BLaER1 treated with 17β-estradiol and CSF1 and Interleukin-3, amounts not matched to agents 10 nM and 100 nM (cell line): ENCODE results near the gene ARHGAP40.

ENCODE experiments used
- H3K27ac ChIP-seq, 11 experiments: shearing (Covaris generic); formaldehyde crosslinking; 2 replicates each; pipeline ENCODE4 v1.8.1; 2022
- H3K27me3 ChIP-seq, 11 experiments: shearing (Covaris generic); formaldehyde crosslinking; 2 replicates each; pipeline ENCODE4 v1.8.1; 2022
- H3K36me3 ChIP-seq, 11 experiments: shearing (Covaris generic); formaldehyde crosslinking; 2 replicates each; pipeline ENCODE4 v1.8.1; 2022
- H3K4me1 ChIP-seq, 10 experiments: shearing (Covaris generic); formaldehyde crosslinking; 2 replicates each; pipeline ENCODE4 v1.8.1; 2022
- H3K4me2 ChIP-seq, 11 experiments: shearing (Covaris generic); formaldehyde crosslinking; 2 replicates each; pipeline ENCODE4 v1.8.1; 2022
- H3K4me3 ChIP-seq, 10 experiments: shearing (Covaris generic); formaldehyde crosslinking; 2 replicates each; pipeline ENCODE4 v1.8.1; 2022
- H3K9ac ChIP-seq, 11 experiments: shearing (Covaris generic); formaldehyde crosslinking; 2 replicates each; pipeline ENCODE4 v1.8.1; 2022
- H3K9me3 ChIP-seq, 11 experiments: shearing (Covaris generic); formaldehyde crosslinking; replicated peaks in 1 of 11; 2 replicates each; pipeline ENCODE4 v1.8.1; 2022
- H4K20me1 ChIP-seq, 11 experiments: shearing (Covaris generic); formaldehyde crosslinking; 2 replicates each; pipeline ENCODE4 v1.8.1; 2022
- Cebpa-rat ChIP-seq, 11 experiments: shearing (Covaris generic); IDR thresholded peaks; 2 replicates each; pipeline ENCODE4 v1.8.1; 2022

ARHGAP40 gene

DNA sequence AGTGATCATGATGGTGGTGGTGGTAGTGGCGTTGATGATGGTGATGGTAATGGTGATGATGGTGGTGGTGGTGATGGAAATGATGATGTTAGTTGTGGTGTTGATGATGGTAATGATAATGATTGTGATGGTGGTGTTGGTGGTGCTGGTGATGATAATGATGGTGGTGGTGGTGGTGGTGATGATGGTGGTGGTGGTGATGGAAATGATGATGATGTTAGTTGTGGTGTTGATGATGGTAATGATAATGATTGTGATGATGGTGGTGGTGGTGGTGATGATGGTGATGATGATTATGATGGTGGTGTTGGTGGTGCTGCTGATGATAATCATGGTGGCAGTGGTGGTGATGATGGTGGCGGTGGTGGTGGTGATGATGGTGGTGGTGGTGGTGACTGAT lies 51.4 kb downstream of the ARHGAP40 start:
- no peak overlapping the region for H3K27ac ChIP-seq
- H3K27me3 ChIP-seq: no peaks in the 10 kb centered on the region
- no peaks in the 10 kb centered on the region for H3K36me3 ChIP-seq
- TF ChIP-seq Cebpa-rat (IDR thresholded peaks at IDR 0.05): no peak
- H3K4me2 ChIP-seq: no peak overlapping the region
- H4K20me1 ChIP-seq: peaks cover 0 to 11% (median 0%) of the 10 kb centered on the region in 11 experiments; a peak in 1 of 22 replicates
- H3K9me3 ChIP-seq: no peaks in the 10 kb centered on the region
- no peak overlapping the region for H3K9ac ChIP-seq
- H3K4me3 ChIP-seq: no peak overlapping the region
- H3K4me1 ChIP-seq: peaks cover 0 to 7% (median 0%) of the 10 kb centered on the region in 10 experiments; a peak in 3 of 20 replicates

DNA sequence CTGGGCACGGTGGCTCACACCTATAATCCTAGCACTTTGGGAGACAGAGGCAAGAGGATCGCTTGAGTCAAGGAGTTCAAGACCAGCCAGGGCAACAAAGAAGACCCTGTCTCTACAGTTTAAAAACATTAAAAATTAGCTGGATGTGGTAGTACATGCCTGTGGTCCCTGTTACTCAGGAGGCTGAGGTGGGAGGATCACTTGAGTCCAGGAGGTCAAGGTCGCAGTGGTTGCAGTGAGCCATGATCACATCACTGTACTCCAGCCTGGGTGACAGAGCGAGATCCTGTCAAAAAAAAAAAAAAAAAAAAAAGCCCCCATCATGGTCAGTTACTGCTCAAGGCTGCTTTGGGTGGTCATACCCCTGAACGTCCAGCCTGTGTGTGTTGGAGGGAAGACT lies 55.8 kb downstream of the ARHGAP40 start:
- Histone ChIP-seq H3K4me1 (peaks cover 0 to 5% (median 0%) of the 10 kb centered on the region in 10 experiments; a peak in 1 of 20 replicates), H3K9me3 (no peaks in the 10 kb centered on the region), H3K27ac (no peak overlapping the region), H4K20me1 (no peaks in the 10 kb centered on the region; a peak in 1 of 22 replicates), H3K4me2 (no peak overlapping the region), H3K27me3 (no peaks in the 10 kb centered on the region), H3K4me3 (no peak overlapping the region), H3K36me3 (no peaks in the 10 kb centered on the region), H3K9ac (no peak overlapping the region)
- TF ChIP-seq Cebpa-rat (IDR thresholded peaks at IDR 0.05): no peak

DNA sequence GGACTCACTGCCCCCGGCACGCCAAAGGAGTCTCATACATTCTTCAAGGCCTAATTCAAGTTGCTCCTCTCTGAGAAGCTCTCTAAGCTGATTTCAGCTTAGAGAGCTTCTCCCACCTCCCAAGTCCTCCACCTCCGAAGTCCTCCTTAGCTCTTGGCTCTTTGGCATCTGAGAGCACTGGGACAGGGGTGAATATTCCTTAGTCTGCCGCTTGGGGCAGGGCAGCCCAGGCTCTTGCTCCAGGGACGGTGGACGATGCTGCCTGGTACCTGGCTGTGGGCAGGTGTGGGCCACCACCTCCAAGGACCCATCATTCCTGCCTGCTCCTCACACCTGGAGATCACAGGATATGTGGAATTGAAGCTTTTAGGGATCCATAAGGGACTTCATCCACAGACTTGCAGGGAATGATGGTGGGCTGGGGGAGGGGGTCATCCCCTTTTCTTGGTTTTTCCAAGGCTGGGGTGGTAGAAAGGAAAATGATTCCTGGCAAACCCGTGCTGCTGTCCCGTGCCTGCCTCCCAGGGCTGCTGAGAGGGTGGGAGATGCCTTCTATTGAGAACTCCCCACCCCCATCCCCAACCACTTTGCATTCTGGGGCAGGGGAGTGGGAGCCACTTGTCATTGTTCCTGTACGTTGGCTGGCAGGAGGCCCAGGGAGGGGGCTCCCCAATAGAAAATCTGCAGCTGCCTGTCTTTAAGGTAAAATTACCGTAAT lies 57.4 kb downstream of the ARHGAP40 start:
- H3K4me3 ChIP-seq: no peak overlapping the region
- H3K27me3 ChIP-seq: no peaks in the 10 kb centered on the region

DNA sequence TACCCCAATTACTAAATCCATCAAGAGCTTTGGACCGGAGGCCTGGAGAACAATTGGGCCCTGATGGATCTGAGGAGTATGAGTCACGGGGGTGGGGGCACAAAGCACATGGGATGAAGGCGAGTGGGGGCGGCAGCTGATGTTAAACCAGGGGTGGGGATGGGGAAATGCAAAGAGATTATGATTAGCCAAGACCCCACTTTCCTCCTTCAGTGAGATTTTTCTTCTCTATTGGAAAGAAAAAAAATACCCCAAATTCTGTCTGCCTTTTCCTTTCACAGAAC lies 57.9 kb downstream of the ARHGAP40 start:
- no peak for TF ChIP-seq Cebpa-rat (IDR thresholded peaks at IDR 0.05)
- H3K9ac ChIP-seq: no peak overlapping the region
- no peak overlapping the region for H3K27ac ChIP-seq

More for the DNA sequence above, 57.4 kb downstream of the ARHGAP40 start:
- Histone ChIP-seq H4K20me1 (no peaks in the 10 kb centered on the region; a peak in 1 of 22 replicates), H3K9ac (no peak overlapping the region), H3K27ac (no peak overlapping the region), H3K4me2 (no peak overlapping the region), H3K36me3 (no peaks in the 10 kb centered on the region), H3K4me1 (peaks cover 0 to 5% (median 0%) of the 10 kb centered on the region in 10 experiments; a peak in 1 of 20 replicates), H3K9me3 (no peaks in the 10 kb centered on the region)
- TF ChIP-seq Cebpa-rat (IDR thresholded peaks at IDR 0.05): no peak

DNA sequence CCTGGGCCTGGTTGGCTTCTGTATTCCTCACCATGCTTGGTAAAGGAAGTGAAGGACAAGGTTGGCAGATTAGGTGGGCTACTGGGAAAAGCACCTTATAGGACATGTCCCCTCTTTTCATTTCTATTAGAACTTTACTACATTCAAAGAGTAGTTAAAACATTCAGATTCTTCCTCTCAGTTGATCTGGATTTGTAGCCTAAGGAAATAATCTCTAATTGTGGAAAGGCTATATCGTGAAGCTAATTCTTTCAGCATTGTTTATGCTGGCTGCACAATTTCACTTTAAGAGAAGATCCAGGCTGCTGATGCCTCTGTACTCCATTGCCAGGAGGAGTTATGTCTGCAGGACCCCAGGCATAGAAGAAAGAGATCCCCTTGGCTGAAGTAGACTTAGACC lies 58.8 kb downstream of the ARHGAP40 start:
- H4K20me1 ChIP-seq: no peaks in the 10 kb centered on the region; a peak in 2 of 22 replicates
- H3K9ac ChIP-seq: no peak overlapping the region
- no peak overlapping the region for H3K4me3 ChIP-seq
- TF ChIP-seq Cebpa-rat (IDR thresholded peaks at IDR 0.05): no peak
- peaks cover 0 to 5% (median 0%) of the 10 kb centered on the region in 10 experiments; a peak in 1 of 20 replicates for H3K4me1 ChIP-seq
- no peaks in the 10 kb centered on the region for H3K9me3 ChIP-seq
- no peak overlapping the region for H3K4me2 ChIP-seq
- no peak overlapping the region for H3K27ac ChIP-seq
- H3K36me3 ChIP-seq: no peaks in the 10 kb centered on the region
- no peaks in the 10 kb centered on the region for H3K27me3 ChIP-seq

More for the DNA sequence above, 57.9 kb downstream of the ARHGAP40 start:
- Histone ChIP-seq H3K9me3 (no peaks in the 10 kb centered on the region), H3K27me3 (no peaks in the 10 kb centered on the region), H3K36me3 (no peaks in the 10 kb centered on the region), H3K4me3 (no peak overlapping the region), H3K4me2 (no peak overlapping the region), H4K20me1 (no peaks in the 10 kb centered on the region; a peak in 1 of 22 replicates), H3K4me1 (peaks cover 0 to 5% (median 0%) of the 10 kb centered on the region in 10 experiments; a peak in 1 of 20 replicates)

DNA sequence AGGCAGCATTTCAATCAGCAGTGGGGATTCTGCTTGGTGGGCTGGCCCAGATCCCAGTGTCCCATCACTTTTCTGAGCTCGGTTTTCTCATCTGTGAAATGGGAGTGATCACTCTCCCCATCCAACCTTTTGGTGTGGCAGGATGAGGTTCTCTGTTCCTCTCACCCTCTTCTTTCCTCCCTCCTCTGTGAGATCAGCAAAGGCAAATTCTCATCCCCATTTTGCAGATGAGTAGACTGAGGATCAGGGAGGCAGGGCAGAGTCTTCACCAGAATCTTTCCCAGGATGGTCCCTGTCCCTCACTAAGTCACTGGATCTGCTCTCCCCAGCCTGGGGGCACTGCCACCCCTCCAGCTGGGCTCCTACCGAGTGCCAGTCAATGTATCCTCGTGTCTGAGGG lies 62.1 kb downstream of the ARHGAP40 start:
- Histone ChIP-seq H3K4me2 (no peak overlapping the region), H3K27ac (no peak overlapping the region), H3K4me1 (peaks cover 0 to 5% (median 0%) of the 10 kb centered on the region in 10 experiments; a peak in 1 of 20 replicates), H3K36me3 (no peaks in the 10 kb centered on the region), H3K9me3 (no peaks in the 10 kb centered on the region), H3K4me3 (no peak overlapping the region), H3K27me3 (no peaks in the 10 kb centered on the region), H4K20me1 (no peaks in the 10 kb centered on the region; a peak in 2 of 22 replicates), H3K9ac (no peak overlapping the region)
- TF ChIP-seq Cebpa-rat (IDR thresholded peaks at IDR 0.05): no peak

DNA sequence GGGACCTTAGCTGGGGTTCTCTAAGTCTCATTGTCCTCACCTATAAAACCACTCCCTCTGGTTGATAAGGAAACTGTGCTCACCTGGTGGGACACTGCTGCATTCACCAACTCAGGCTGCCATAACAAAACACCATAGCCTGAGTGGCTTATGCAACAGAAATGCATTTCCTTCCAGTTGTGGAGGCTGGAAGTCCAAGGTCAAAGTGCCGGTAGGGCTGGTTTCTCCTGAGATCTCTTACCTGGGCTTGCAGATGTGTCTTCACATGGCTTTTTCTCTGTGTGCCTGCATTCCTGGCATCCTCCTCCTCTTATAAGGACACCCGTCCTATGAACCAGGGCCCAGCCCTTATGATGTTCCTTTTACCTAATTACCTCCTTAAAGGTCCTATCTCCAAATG lies 62.7 kb downstream of the ARHGAP40 start:
- no peaks in the 10 kb centered on the region for H3K27me3 ChIP-seq
- H3K9me3 ChIP-seq: no peaks in the 10 kb centered on the region
- no peak overlapping the region for H3K4me3 ChIP-seq
- peaks cover 0 to 5% (median 0%) of the 10 kb centered on the region in 10 experiments; a peak in 1 of 20 replicates for H3K4me1 ChIP-seq
- no peak overlapping the region for H3K4me2 ChIP-seq
- no peak for TF ChIP-seq Cebpa-rat (IDR thresholded peaks at IDR 0.05)
- no peak overlapping the region for H3K9ac ChIP-seq
- H3K36me3 ChIP-seq: no peaks in the 10 kb centered on the region
- no peak overlapping the region for H3K27ac ChIP-seq
- H4K20me1 ChIP-seq: no peaks in the 10 kb centered on the region; a peak in 2 of 22 replicates

DNA sequence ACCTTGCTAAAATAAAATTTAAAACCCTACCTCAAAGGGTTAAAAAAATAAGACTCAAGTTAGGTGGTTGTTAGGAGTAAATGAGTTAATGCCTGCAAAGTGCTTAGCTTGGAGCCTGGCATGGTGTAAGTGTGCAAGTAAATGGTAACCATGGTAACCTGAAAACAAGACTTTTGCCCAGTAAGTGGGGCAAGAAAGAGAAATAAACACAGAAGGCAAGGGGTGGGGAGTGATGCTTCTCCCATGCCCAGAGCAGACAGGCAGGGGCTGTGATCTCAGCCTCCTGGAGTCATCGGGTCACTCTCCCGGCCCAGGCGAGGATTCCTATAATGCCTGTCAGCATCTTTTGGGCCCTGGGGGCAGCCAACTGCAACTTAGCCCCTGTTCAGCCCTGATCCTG lies 63.5 kb downstream of the ARHGAP40 start:
- Histone ChIP-seq H3K36me3 (no peaks in the 10 kb centered on the region), H3K4me2 (no peak overlapping the region), H3K4me3 (no peak overlapping the region), H3K27me3 (no peaks in the 10 kb centered on the region), H3K9ac (no peak overlapping the region), H3K9me3 (no peaks in the 10 kb centered on the region), H4K20me1 (no peaks in the 10 kb centered on the region; a peak in 1 of 22 replicates), H3K4me1 (peaks cover 0 to 5% (median 0%) of the 10 kb centered on the region in 10 experiments; a peak in 1 of 20 replicates), H3K27ac (no peak overlapping the region)
- TF ChIP-seq Cebpa-rat (IDR thresholded peaks at IDR 0.05): no peak

DNA sequence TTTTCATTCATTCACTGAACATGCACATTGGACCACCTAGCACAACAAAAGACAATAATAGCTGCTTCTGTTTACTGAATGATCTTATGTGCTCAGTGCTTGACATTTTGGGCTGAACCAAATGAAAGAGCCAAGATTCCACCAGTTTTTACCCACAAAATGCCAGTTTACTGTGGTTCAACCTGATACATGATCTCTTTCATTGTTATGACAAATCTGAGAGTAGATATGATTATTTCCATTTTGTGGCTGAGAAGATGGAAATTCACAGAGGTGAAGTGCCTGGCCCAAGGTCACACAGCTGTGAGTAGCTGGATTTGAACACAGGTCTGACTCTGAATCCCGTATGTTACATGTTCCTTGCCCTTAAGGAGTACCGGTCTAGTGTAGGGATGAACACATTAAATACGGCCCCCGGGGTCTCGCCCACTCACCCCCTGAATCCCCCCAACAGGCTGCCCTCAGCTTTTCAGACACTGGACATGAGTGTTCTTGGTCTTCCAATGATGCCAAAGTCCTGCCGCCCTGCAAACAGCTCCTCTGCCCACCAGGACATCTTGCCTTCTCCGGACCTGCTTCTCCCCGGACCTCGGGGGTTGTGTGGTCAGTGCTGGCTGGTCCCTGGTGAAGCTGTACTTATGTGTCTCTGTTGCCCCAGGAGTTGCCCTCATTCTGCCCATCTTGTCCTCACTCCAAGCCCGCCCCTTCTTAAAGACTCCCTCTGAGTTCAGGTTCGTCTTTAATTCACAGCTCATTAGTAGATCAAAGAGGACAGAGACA lies 64.1 kb downstream of the ARHGAP40 start:
- Histone ChIP-seq H3K36me3 (no peaks in the 10 kb centered on the region), H3K4me1 (peaks cover 0 to 7% (median under 1%) of the 10 kb centered on the region in 10 experiments; a peak in 11 of 20 replicates), H4K20me1 (no peaks in the 10 kb centered on the region; a peak in 1 of 22 replicates), H3K9ac (no peak overlapping the region), H3K4me2 (no peak overlapping the region), H3K27me3 (no peaks in the 10 kb centered on the region), H3K27ac (no peak overlapping the region), H3K4me3 (no peak overlapping the region), H3K9me3 (no peaks in the 10 kb centered on the region)
- TF ChIP-seq Cebpa-rat (IDR thresholded peaks at IDR 0.05): no peak
